GM18519 (cell line): Measurements from ENCODE around the gene GPR137.

Experiments
- ATAC-seq: cut with Tn5 transposase; IDR thresholded peaks from one replicate; pipeline ENCODE4 v1.9.1; 2021; ENCODE audit warnings: mild to moderate bottlenecking, moderate library complexity; ENCODE audit not compliant: unreplicated experiment, low FRiP score

GPR137 gene

DNA sequence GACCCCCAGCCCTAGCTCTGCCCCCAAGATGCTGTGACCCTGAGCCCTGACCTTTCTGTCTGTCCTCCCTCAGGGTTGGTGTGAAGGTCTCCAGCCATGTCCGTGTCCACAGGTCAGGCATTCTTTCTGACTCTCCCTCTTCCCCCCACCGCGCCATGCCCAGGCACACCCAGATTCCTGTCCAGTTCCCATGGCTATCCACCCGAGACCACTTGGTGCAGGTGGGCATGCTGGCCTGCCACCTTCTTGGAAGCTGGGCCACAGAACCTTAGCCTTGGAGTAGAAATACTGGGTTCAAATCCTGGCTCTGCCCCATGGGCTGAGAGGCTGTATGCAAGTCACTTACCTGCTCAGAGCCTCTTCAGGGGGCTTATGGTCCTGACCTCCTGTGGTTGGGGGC lies 36.6 kb upstream of the GPR137 start:
- no peak for ATAC-seq

DNA sequence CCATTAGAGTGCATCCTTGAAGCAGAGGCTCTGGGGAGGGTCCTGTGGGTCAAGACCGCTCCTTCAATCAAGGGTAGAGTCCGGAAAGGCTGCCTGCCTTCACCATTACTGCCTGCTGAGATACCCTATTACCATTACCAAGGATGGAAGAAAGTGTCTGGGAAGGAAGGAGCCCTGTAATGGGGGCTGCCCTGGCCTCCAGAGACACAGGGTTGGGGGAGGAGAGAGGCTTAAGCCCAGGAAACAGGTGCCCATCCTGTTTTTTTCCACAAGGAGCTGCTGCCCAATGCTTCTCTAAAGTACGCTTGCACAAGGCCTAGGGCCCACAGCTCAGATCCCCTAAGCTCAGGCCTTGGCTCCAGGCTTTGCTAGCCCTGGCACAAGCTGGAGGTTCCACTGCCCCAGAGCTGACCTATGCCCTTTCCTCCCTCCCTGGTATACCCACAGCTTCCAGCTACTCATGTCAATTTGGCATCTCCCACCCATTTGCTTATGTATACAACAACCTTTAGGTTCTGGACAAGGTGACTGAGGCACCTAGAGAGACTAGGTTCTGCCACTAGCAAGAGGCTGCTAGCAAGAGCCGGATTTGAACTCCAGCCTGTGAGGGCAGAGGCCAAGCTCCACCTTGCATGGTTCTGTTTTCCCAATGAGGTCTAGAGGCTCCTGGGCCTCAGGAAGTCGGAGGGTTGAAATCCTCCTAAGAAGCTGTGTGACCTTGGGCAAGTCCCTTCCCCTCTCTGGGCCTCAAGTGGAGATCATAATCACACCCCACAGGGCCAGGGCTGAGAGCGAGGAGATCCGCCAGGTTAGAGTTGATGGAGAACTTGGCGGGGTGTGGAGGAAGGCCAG lies 35.9 kb upstream of the GPR137 start:
- ATAC-seq, result no peak

DNA sequence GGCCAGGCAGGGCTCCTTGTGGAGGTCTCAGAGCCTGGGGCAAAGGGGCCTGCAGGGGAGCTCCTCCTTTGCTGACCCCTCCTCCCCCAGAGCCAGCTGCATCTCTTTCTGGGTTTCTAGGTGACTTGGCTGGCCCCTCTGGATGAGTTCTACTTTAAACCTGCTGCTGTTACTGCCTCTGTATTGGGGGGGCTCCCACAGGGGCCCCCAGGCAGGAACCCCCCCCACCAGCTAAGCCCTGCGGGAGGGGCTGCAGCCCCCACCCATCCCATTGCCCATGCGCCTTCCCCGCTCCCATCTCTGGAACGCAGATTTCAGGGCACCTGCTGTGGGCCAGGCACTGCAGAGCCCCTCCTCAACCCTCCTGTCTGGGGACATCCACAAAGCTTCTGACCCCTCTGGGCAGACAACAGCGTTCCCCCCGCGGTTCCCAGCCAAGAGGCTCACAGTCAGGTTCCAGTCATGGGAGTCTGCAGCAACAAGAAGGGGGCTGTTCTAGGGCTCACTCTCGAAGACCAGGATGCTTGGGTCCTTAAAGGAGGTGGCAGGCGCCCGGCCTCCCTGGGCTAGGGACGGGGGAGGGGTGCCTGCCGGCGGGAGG lies 35.1 kb upstream of the GPR137 start:
- no peak for ATAC-seq

DNA sequence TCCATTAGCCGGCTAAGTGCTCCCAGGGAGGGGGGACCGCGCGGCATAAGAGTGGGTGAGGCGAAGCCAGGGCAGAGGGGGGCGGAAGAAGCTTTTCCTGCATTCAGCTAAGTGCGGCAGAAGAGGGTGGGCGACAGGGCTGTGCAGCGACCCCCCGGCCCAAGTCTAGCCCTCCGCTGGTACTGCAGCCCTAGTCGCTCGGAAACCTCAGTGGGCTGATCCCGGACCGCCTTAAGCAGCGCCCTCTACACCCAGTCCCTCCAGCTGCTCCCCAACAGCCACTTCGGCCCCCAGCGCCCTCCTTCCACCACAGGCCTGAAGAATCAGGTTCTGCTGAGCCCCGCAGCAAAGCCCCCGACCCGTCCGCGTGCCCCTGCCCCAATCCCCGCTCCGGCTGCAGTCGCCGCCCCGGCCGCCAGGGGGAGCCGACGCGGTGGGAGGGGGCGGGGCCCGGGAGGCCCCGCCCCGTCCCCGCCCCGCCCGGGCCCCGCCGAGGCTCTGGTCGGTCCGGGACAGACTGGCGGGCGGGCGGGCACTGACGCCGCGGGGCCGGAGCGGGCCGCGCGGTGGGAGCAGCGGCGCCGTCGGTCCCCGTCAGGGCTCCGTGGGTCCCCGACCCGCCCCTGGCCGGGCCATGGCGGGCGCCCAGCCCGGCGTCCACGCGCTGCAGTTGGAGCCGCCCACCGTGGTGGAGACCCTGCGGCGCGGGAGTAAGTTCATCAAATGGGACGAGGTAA lies 34.5 kb upstream of the GPR137 start, which contains the start of gene PLCB3:
Gene PLCB3, plus strand, starts transcription at position 515 of the 737 bp plus-strand sequence. Its CDS starts 120 bp downstream, at position 635.
- ATAC-seq, result no peak

DNA sequence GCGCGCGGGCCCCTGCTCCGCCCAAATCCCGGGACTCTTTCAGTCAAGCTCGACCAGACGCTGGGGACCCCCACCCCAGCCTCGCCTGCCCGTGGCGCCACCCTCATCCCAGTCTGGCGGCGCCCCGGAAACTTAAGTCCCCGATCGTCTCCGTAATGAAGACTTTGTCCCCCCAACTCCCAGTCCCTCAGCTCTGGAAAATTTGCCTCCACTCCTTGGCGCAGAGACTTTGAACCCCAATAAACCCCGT lies 34.0 kb upstream of the GPR137 start:
- no peak for ATAC-seq

DNA sequence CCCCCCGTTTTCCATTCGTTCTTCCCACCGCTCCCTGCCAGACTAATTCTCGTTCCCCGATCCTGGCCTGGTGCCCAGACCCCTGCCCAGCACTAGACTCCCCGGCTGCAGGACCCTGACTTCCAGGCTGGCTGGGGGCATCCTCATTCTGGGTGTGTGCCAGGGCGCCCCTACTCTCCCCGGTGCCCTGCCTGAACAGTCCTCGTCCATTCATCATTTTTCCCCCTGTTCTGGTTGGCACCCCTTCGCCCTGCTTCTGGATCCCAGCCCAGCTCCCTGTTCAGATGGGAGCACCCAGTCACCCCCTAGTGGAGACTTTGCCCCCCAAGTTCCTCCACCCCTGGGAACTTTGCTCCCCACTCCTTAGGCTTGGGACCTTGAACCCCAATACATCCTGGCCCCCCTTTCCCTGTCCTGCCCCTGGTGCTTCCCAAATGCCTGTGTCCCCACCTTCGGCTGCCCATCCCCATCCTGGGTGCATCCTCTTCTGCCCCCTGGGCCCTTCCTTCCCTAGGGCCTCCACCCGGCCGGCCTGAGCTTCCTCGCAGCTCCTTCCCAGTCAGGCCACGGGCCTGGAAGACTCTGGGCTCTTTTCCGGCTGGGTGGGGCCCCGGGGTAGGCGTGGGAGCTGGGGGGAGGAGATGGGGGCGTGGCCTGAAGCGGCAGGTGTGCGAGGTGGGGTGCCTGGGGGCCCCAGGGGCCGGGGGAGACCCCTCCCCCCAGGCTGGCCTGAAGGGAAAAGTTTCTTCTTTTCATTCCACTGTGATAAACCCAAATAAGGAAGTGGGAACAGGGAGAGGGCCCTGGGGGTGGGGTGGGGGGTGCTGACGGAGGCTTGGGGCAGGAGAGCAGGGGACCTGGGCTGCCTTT lies 33.4 kb upstream of the GPR137 start:
- ATAC-seq, result no peak

DNA sequence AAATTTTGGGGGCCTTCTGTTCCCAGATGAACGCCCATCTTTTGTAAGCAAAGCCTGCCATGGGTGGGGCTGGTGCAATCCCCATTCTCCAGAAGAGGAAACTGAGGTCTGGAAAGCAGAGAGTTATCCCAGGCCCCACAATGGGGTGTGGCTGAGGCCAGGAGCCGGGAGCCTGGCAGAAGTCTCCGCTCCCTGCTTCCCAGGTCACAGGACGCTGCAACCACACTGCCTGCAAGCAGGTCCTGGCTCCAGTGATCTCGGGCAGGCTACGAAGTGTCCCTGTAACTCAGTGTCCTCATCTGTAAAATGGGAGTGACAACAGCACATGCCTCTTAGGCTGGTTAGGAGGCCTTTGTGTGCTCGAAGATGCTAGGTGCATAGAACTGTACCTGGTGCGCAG lies 32.6 kb upstream of the GPR137 start:
- no peak for ATAC-seq

DNA sequence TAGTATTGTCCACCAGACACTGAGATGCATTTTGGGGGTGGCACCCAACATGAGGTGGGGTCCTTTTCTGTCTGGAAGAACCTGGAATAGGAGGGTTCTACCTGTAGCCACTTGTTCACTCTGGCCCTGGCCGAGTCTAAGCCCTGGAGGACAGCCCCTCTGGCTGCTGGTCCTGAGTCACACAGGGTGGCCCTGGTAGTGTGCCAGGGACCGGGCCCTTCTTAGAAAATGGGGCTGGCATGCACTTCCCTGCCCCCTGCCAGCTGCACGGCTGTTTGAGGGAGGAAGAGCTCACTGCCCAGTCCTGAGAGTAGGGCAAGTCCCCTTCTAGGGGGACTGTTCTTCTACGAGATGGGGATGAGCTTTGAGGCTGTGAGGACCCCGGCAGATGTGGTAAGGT lies 32.2 kb upstream of the GPR137 start:
- no peak for ATAC-seq

DNA sequence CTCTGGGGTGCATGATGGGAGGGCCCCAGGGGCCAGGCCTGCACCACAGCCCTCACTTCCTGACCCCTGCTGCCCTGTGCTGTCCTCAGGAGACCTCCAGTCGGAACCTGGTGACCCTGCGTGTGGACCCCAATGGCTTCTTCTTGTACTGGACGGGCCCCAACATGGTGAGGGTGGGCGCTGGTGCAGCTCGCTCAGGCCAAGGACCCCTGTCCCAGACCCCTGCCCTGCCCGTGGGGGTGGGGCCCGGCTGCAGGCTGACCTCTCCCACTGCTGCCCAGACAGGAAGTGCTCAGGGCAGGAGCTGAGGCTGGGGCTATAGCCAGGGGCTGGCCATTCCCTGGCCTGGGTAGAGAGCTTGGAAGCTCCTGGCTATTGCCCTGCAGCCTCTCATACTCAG lies 31.3 kb upstream of the GPR137 start:
- ATAC-seq, result no peak

DNA sequence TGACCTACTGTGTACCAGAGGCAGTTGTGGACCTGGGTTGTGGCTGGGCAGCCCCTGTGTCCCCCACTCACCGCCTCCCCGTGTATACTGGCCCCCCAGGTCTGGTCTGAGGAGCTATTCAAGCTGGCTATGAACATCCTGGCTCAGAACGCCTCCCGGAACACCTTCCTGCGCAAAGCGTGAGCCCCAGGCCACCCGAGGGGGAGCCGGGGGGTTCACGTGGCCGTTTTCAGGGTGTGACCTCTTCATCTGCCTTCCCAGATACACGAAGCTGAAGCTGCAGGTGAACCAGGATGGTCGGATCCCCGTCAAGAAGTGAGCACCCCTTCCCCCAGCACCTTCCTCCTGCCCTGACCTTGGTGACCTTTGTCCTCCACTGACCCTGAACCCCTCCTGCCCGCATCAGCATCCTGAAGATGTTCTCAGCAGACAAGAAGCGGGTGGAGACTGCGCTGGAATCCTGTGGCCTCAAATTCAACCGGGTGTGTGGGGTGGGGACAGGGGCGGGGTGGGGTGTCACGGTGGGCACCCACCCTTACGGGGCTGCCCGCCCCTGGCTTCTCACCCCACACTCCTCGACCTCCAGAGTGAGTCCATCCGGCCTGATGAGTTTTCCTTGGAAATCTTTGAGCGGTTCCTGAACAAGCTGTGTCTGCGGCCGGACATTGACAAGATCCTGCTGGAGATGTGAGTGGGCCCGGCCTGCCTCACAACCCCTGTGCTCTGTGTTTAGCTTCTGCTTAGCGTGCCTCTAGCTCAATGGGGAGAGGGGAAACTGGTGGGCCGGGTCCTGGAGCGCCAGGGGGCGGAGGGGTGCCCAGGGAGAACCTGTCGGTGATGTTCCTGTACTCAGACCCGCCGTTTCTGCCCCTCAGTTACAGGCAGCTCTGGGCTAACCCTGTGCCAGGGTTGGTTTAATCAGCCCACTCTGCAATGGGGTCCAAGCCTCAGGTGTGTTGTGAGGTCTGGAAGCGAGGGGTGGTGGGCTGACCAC lies 30.2 kb upstream of the GPR137 start:
- ATAC-seq, result no peak

DNA sequence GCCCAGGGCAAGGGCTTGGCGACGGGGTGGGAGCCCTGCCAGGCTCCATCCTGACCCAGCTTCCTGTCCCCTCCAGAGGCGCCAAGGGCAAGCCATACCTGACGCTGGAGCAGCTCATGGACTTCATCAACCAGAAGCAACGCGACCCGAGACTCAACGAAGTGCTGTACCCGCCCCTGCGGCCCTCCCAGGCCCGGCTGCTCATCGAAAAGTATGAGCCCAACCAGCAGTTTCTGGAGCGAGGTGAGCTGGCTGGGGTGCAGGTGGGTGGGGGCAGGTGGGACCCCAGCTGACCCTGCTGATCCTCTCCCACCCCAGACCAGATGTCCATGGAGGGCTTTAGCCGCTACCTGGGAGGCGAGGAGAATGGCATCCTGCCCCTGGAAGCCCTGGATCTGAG lies 29.3 kb upstream of the GPR137 start:
- ATAC-seq, result no peak

DNA sequence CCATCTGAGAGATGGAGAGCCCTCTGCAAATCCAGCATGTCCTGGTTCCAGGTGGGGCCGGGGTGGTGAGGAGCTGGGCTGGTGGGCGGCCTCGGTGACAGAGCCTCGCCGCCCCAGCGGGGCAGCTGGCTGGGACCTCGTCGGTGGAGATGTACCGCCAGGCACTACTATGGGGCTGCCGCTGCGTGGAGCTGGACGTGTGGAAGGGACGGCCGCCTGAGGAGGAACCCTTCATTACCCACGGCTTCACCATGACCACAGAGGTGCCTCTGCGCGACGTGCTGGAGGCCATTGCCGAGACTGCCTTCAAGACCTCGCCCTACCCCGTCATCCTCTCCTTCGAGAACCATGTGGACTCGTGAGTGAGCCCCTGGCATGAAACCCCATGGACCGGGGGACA lies 27.3 kb upstream of the GPR137 start:
- no peak for ATAC-seq

DNA sequence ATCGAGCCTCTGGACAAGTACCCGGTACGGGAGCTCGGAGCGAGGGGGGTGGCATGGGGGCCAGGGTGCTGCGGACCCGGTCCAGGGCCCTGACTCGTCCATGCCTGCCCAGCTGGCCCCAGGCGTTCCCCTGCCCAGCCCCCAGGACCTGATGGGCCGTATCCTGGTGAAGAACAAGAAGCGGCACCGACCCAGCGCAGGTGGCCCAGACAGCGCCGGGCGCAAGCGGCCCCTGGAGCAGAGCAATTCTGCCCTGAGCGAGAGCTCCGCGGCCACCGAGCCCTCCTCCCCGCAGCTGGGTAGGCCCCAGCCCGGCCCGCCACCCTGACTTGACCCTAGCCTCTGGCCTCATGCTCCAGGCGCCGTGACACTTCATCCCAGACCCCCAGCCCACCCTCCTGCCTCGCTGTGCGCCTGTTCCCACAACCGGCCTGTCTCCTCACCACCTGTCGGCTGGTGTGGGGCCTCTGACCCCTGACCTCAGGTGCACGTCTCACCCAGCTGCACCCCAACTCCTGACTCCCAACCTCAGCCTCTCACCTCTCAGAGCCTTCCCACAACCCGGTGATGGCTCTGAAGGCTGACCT lies 26.6 kb upstream of the GPR137 start:
- ATAC-seq, result no peak

DNA sequence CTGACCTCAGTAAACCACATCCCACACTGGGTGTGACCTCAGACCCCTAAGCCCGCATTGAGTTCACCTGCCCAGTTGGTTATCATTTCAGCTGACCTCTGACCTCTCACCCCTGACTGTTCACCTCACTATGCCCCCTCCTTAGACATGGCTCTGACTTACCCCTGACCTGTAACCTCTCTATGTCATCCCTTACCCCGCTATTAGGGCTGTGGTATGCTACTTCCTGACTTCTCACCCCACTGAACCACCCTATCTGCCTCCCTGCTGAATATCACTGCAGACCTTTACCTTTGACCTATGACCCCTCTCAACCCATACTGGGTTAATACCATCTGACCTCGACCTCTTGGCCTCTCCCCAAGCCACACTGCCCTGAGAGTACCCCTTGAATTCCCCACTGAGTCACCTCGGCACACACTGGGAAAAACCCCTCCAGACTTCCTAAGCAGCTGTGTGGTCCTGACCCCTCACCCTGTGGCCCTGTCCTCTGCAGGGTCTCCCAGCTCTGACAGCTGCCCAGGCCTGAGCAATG lies 26.0 kb upstream of the GPR137 start:
- ATAC-seq, result no peak

DNA sequence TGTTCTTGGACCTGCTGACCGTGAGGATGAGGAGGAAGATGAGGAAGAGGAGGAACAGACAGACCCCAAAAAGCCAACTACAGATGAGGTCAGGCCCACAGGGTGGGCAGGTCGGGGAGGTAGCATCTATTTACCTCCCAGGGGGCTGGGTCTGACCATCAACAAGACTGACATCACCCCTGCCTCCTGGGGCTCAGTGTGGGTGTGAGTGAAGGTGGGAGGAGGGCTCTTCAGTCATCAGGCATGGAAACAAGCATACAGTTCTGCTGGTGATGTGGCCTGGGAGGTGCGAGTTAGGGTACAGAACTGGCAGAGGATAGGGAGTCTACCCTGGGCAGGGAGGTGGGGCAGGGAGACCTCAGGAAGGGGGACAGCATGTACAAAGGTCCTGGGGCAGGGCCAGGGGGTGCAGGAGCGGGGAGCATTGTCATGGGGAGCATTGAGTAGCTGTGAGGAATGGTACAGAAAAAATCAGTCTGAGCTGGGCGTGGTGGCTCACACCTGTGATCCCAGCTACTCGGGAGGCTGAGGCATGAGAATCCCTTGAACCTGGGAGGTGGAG lies 25.4 kb upstream of the GPR137 start:
- no peak for ATAC-seq

DNA sequence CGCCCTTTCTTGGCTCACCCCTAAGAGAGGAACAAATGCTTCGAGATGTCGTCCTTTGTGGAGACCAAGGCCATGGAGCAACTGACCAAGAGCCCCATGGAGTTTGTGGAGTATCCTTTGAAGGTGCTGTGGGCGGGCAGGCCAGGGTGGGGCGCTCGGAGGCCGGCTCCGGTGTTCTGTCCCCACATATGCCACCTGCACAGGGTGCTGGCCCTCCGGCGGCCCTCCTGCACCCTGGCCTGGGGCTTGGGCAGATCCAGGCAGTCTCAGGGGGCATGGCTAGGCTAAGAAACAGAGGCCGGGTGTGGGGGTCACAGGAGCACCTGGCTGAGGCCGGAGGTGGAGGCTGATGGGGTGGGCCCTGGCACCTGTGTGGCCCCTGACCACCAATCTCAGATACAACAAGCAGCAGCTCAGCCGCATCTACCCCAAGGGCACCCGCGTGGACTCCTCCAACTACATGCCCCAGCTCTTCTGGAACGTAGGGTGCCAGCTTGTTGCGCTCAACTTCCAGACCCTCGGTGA lies 24.0 kb upstream of the GPR137 start:
- ATAC-seq, result no peak

DNA sequence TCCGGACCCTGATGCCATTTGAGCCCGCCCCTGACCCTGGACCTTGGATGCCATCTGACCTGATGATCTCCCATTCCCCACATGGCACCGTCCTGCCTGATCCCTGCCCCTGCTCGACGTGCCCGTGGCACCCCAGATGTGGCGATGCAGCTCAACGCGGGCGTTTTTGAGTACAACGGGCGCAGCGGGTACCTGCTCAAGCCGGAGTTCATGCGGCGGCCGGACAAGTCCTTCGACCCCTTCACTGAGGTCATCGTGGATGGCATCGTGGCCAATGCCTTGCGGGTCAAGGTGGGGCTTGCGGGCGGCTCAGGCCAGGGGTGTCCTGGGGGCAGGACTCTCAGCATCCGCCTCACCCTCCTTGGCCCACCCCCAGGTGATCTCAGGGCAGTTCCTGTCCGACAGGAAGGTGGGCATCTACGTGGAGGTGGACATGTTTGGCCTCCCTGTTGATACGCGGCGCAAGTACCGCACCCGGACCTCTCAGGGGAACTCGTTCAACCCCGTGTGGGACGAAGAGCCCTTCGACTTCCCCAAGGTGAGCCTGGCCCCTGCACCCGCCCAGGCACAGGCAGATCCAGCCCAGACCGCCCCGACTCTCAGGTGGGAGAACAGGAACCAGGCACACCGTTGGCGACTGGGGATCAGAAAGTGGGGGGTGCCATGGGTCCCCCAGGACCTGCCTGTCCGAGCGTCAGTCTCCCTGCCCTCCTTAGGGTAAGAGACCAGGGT lies 23.2 kb upstream of the GPR137 start:
- no peak for ATAC-seq
